ENCODE measurements around the gene TAF1B.

GRCh38 chr2:9803023-9803805, 40.1 kb upstream of the TAF1B start:
- TF ChIP-seq CTCF (conservative IDR thresholded peaks at IDR 0.05) (no peak), EZH2 (IDR thresholded peaks at IDR 0.05; ENCODE audit: low read depth) (no peak)
